CD1c-positive myeloid dendritic cell (primary cell): Measurements from ENCODE around the gene BEX3.
"Not testable (repeated sequence)": the region's sequence is repeated elsewhere in the genome, so short reads cannot be mapped to it uniquely, and the experiment has no call there.

ENCODE experiments used
- DNase-seq: peaks from one replicate; pipeline ENCODE4 v3.0.0-alpha.2; 2016; ENCODE audit errors: extremely low spot score

The BEX3 gene

DNA sequence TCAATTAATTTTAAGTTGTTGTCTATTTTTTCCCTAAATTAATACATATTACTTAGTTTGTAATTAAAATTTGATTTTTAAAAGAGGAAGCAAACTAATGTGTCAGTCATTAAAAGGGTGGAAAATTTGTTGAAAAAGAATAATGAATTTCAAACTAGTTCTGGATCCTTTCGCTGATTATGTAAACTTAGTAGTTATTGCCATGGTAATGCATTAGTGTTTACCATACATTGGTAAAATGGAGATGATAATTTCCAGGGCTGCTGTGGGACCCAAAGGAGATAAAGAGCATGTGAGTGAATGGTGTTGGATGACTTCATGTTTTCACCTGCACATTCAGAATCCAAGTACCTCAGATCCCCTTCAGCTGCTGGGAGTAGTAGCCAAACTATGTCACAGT, 6.5 kb downstream of the BEX3 start:
- DNase-seq = no peak

GRCh38 chrX:103384672-103385071, 8.3 kb downstream of the BEX3 start:
- DNase-seq = no peak

DNA sequence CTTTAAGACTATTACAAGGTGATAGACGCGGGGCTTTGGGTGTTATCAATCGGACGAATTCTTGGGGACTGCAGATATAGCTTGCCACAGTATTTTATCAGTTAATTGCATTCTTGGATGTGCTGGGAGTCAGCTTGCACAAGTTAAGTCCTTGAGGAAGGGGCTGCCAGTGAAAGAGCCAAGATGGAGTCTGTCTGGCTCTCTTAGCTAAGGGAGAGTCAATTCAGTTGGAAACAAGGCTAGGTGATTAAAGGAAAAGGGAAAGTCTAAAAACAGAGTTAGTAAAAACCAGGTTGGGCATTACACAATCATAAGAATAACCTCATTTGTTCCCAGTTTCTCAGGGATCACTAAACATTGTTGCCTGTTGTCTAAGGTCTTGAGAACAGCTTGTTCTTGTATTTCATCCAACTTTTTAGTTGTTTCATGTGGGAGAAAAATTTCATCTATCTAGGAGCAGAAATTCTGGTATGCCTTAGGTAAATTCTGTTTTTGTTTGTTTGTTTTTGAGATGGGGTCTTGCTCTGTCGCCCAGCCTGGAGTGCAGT, 9.0 kb downstream of the BEX3 start:
- not testable (repeated sequence) for DNase-seq

- DNase-seq = no peak
Observed at GRCh38 chrX:103386332-103386731, 10.0 kb downstream of the BEX3 start.

- no peak for DNase-seq
Observed at GRCh38 chrX:103393487-103393886, 17.1 kb downstream of the BEX3 start.

DNA sequence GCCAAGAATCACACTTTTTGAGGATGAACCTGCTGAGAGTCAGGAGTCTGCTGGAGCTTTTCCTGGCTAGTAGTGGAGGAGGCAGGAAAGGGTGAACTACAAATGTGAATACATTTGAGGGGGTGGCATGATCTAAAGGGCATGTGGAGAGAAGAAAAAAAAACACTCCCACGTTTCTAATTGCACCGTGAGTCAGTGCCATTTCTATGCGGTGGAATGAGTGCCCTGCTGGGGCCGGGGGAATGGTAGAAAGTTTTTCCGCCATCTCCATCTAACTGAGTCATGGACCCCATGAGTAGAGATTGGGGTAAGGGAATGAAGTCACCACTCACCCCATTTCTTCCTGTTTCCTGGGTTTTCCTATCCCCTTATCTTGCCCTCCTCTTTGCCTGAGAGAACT, 19.8 kb downstream of the BEX3 start:
- DNase-seq = no peak

- no peak for DNase-seq
Observed at GRCh38 chrX:103396660-103397059, 20.3 kb downstream of the BEX3 start.

DNA sequence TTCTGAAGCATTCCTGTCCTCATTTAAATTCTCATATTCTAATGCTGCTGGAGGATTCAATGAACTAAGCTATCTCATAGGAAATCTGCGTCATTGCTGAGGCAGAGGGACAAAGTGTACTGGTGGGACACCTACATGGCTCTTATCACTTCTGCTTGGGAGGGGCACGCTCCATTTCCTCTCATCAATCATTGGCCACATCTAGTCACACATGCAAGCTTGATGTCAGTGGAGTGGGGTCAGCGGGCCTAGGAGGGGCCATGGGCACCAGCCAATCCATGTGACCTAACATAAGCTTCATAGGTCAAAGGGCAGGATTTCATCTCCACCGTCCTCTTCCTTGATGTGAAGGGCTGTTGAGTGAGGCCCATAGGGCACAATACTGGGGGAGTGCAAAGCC, 21.4 kb downstream of the BEX3 start:
- DNase-seq = no peak

DNA sequence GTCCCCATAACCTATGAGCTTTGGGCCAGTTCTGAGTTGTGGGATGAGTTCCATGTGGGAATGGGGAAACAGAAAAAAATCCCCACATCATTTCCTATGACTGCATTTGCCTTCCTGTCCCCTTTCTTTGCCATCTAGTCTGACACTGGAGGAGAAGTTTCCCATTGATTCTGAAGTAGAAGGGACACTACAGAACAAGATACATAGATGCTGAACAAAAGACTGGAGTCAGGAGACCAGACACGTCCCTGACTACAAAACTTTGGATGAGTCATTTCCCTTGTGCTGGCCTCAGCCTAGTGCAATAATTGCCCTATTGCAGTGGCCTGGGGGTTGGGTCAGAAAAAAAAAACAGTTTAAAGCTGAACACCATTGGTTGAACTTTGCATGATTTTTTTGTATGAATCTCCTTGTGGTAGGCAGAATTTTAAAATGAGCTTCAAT, 22.1 kb downstream of the BEX3 start:
- peak; percentile 19 for DNase-seq

GRCh38 chrX:103399744-103400143, 23.4 kb downstream of the BEX3 start:
- no peak for DNase-seq

DNA sequence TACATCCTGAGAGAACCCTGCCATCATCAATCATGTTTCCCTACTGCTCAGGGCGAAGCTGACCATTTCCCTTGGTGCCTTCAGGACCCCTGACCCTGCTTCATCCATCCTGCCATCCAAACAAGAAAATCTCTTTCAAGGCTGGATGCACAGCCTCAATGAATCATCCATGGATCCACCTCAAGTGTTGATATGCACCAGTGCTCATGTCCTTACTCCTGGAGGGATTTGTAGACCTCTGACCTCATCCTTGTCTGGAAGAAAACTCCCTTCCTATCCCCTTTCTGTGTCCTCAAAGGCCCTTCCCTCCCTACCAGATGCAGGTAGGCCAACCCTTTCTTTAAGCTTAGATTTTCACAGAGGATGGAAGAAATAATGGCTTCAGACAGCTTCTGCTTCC, 24.6 kb downstream of the BEX3 start:
- no peak for DNase-seq

- peak; percentile 60 for DNase-seq
Observed at GRCh38 chrX:103404231-103405008, 28.1 kb downstream of the BEX3 start.

GRCh38 chrX:103405009-103405333, 28.6 kb downstream of the BEX3 start:
- no peak for DNase-seq

DNA sequence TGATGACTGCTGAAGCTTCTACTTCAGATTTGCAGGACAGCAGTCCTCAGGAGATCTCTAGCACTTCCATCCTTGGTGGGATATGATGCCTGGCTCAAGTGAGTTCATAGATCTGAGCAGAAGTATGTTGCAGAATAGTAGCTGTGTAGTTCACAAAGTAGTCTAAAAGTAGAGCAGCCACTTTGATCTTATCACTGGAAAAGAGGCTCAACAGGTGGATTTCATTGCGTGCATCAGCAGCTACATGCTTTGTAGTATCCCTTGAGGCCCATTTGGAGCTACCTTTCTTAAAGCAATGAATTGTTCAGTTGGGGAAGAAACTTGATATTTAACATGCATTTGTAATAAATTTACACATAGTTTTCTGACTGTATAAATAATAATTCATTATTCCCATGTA, 29.9 kb downstream of the BEX3 start:
- no peak for DNase-seq

DNA sequence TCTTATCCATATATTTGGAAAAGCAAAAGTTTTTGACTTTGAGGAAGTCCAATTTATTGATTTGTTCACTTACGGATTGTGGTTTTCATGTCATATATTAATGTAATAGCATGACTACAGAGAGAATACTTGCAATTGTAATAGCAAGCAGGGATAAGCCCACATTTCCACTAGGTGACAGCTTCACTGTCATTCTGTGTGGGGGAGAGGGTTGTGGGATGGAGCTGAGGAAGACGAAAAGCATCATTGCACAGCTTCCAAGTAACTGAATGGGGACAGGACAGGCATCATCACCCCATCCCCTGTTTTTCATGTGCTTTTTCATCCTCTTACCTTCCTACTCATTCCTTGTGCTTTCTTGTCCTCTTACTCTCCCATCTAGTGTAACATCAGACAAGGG, 31.4 kb downstream of the BEX3 start:
- DNase-seq = no peak

- not testable (repeated sequence) for DNase-seq
Observed at GRCh38 chrX:103411721-103412120, 35.4 kb downstream of the BEX3 start.

GRCh38 chrX:103413705-103414387, 37.5 kb downstream of the BEX3 start:
- DNase-seq = no peak

- DNase-seq = no peak
Observed at GRCh38 chrX:103414561-103414960, 38.2 kb downstream of the BEX3 start.

- DNase-seq = no peak
Observed at GRCh38 chrX:103415068-103415467, 38.7 kb downstream of the BEX3 start.

GRCh38 chrX:103415528-103415927, 39.2 kb downstream of the BEX3 start:
- DNase-seq = no peak

DNA sequence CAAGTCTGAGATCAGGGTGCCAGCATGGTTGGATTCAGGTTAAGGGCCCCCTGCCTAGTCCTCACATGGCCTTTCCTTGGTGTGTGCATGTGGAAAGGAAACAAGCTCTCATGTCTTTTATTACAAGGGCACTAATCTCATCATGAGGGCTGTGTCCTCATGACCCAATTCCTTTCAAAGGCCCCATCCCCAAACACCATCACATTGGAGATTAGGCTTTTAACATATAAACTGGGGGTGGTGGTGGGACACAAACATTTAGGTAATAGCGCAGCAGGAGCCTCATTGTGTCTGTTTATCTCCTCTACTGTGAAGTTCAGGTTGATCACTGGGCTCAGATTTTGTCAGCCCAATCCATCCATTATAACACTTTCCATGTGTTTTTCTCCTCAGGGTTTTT, 41.0 kb downstream of the BEX3 start:
- DNase-seq = no peak

GRCh38 chrX:103417933-103418332, 41.6 kb downstream of the BEX3 start:
- DNase-seq = no peak

GRCh38 chrX:103418811-103419340, 42.5 kb downstream of the BEX3 start:
- DNase-seq = no peak
